Measurements from ENCODE around the gene FKBP5. TPM values are rescaled to one million over a fixed set of nuclear protein-coding genes. Genes with fewer than 3 reads are reported as not detected.

Gene FKBP5
- polyA plus RNA-seq (2013, experiment 1 of 2): 38.7 TPM
- 38.4 TPM for polyA plus RNA-seq (2013, experiment 2 of 2)

DNA sequence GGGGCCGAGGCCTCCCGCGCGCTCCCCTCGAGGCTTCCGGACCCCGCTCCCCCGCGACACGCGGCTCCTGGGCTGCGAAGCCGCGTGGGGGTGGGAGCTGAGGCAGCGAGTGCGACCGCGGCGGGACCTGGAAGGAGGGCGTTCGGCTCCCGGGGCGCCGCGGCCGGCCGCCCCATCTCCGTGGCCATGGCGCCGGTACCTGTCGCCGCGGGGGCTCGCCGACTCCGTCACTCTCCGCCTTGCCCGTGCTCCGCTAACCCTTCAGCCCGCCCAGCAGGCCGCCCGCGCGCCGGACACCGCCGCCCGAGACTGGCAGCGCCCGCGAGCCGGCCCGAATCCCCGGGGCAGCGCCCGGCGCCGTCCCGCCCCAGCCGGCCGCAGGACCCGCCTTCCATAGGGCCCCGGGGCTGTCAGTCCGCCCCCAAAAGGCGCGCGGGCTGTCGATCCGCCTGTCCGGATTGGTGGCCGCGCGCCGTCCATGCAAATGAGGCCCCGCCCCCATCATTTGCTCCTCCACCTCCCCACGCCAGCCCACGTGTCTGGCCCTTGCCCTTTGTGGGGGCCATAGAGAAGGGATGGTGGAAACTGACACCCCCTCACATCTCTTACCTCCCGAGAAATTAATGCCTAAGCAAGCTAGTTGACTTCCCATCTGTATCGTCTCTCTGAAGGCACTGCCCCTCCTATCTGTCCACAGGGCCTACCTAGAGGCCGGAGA is at the start of gene FKBP5:
FKBP5 (minus strand) TSS at position 311 of the 718 bp plus-strand sequence. CDS start 46,091 bp downstream, outside the sequence.
- H2AK5ac ChIP-seq (ENCODE audit: low read length): no peak within 1 kb of the TSS
- H4K5ac ChIP-seq (ENCODE audit: low read length): peak within 1 kb of the TSS; percentile 75
- WGBS (ENCODE audit: extremely low coverage, insufficient coverage, low lambda C conversion rate): no CpG with 5 or more reads among the region's 80 CpGs
- H3K56ac ChIP-seq (ENCODE audit: low read length): peak within 1 kb of the TSS; percentile 87
- no peak within 1 kb of the TSS for H2BK120ac ChIP-seq (ENCODE audit: low read depth, low read length)
- peak within 1 kb of the TSS; percentile 58 for H3K4me3 ChIP-seq (ENCODE audit: low read length)
- no peaks in the 10 kb centered on the region for H3K4me1 ChIP-seq (ENCODE audit: control insufficient read depth, low read depth, low read length)
- peak within 1 kb of the TSS; percentile 38 for H3K4ac ChIP-seq (ENCODE audit: low read depth, low read length)
- H3K79me1 ChIP-seq (ENCODE audit: low read length): no peaks in the 10 kb centered on the region
- no peak within 1 kb of the TSS for H4K8ac ChIP-seq (ENCODE audit: low read depth, low read length)
- DNase-seq: peak; percentile 93
- H3K4me2 ChIP-seq (ENCODE audit: low read length): peak within 1 kb of the TSS; percentile 95
- peaks cover 4% of the 10 kb centered on the region for H3K79me2 ChIP-seq (ENCODE audit: control insufficient read depth, insufficient read depth, low read length)
- H3K36me3 ChIP-seq (ENCODE audit: control insufficient read depth, insufficient read depth, low read length): no peaks in the 10 kb centered on the region
- peak within 1 kb of the TSS; percentile 89 for H3K23ac ChIP-seq (ENCODE audit: low read length)
- no peak within 1 kb of the TSS for H2BK15ac ChIP-seq (replicated peaks; ENCODE audit: low read depth)
- H2BK5ac ChIP-seq (ENCODE audit: low read length): no peak within 1 kb of the TSS
- H3K27me3 ChIP-seq (ENCODE audit: insufficient read depth, low read length, poor library complexity): no peaks in the 10 kb centered on the region
- H3K18ac ChIP-seq (ENCODE audit: low read length): peak within 1 kb of the TSS; percentile 65
- H3K27ac ChIP-seq (ENCODE audit: low read depth, low read length): peak within 1 kb of the TSS; percentile 57
- peak within 1 kb of the TSS; percentile 77 for H3K9ac ChIP-seq (ENCODE audit: low read length)

DNA sequence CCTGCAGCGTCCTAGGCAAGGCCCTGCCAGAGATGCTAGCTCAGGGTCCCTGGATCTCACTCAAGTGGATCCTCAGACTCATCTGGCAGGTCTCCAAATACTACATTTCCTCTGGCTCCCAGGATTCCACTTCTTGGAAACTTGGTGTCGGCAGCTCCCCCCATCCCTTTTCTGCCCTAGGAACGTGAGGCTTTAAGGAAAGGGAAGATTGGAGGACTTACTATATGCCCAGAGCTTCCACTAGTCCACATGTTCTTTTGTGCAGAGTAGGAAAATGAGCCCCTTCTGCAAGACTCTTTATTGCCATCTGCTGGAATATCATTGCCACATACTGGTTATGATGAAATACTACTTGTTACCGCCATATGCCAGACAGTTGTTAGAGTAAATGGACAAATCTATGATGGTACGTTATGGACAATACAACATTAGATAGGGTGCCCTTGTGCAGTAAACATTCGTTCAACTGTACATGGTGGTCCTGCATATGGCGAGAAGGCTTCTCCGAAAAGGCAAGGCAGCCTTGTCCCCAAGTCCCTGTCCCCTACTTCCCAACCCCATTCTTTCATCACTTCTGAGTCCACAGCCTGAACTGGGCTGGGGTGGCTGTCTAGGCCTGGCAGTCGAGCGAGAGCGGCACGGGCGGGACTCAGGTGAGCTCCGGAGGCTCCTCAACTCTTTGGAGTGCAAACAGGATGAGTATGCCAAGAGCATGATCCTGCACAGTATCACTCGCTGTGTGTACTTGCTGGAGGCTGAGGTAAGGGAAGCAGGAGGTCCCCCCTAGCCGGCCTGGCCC is 48.9 kb upstream of the FKBP5 start:
- peaks cover 5% of the 10 kb centered on the region for H3K4me1 ChIP-seq (ENCODE audit: control insufficient read depth, low read depth, low read length)
- no peaks in the 10 kb centered on the region for H3K36me3 ChIP-seq (ENCODE audit: control insufficient read depth, insufficient read depth, low read length)
- no peak overlapping the region for H3K27ac ChIP-seq (ENCODE audit: low read depth, low read length)
- no peak overlapping the region for H2AK5ac ChIP-seq (ENCODE audit: low read length)
- DNase-seq: peak; percentile 37
- H3K23ac ChIP-seq (ENCODE audit: low read length): no peak overlapping the region
- no peak overlapping the region for H3K56ac ChIP-seq (ENCODE audit: low read length)
- no peak overlapping the region for H2BK120ac ChIP-seq (ENCODE audit: low read depth, low read length)
- H2BK5ac ChIP-seq (ENCODE audit: low read length): no peak overlapping the region
- no peaks in the 10 kb centered on the region for H3K79me2 ChIP-seq (ENCODE audit: control insufficient read depth, insufficient read depth, low read length)
- H3K4ac ChIP-seq (ENCODE audit: low read depth, low read length): no peak overlapping the region
- no peak overlapping the region for H3K4me3 ChIP-seq (ENCODE audit: low read length)
- H2BK15ac ChIP-seq (replicated peaks; ENCODE audit: low read depth): no peak overlapping the region
- H4K5ac ChIP-seq (ENCODE audit: low read length): no peak overlapping the region
- no peak overlapping the region for H3K4me2 ChIP-seq (ENCODE audit: low read length)
- no peaks in the 10 kb centered on the region for H3K27me3 ChIP-seq (ENCODE audit: insufficient read depth, low read length, poor library complexity)
- no CpG with 5 or more reads among the region's 16 CpGs for WGBS (ENCODE audit: extremely low coverage, insufficient coverage, low lambda C conversion rate)
- H4K8ac ChIP-seq (ENCODE audit: low read depth, low read length): no peak overlapping the region
- no peak overlapping the region for H3K18ac ChIP-seq (ENCODE audit: low read length)
- no peak overlapping the region for H3K9ac ChIP-seq (ENCODE audit: low read length)
- no peaks in the 10 kb centered on the region for H3K79me1 ChIP-seq (ENCODE audit: low read length)

DNA sequence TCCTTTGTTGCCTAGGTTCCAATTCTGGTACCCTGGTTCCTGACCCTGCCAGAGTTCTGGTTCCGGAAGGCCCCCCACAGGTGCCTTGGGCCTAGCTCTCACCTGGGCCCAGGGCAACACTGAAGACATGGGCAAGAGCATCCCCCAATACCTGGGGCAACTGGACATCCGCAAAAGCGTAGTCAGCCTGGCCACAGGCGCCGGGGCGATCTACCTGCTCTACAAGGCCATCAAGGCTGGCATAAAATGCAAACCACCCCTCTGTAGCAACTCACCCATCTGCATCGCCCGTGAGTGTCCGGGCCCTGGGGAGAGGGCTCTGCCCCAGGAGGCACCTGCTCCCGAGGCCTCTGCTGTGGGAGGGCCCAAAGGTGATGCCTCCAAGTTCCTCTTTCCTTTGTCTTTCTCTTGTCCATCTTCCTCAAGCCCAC is 48.3 kb upstream of the FKBP5 start, which contains the start of gene ARMC12:
ARMC12 (plus strand) TSS at position 51 of the 431 bp plus-strand sequence; CDS start at position 128, 77 bp downstream.
- no peaks in the 10 kb centered on the region for H3K79me1 ChIP-seq (ENCODE audit: low read length)
- H3K4me2 ChIP-seq (ENCODE audit: low read length): no peak within 1 kb of the TSS
- H3K9ac ChIP-seq (ENCODE audit: low read length): no peak within 1 kb of the TSS
- no peaks in the 10 kb centered on the region for H3K27me3 ChIP-seq (ENCODE audit: insufficient read depth, low read length, poor library complexity)
- no peak within 1 kb of the TSS for H2AK5ac ChIP-seq (ENCODE audit: low read length)
- no peak within 1 kb of the TSS for H3K4ac ChIP-seq (ENCODE audit: low read depth, low read length)
- H3K27ac ChIP-seq (ENCODE audit: low read depth, low read length): no peak within 1 kb of the TSS
- H2BK5ac ChIP-seq (ENCODE audit: low read length): no peak within 1 kb of the TSS
- no peak within 1 kb of the TSS for H4K8ac ChIP-seq (ENCODE audit: low read depth, low read length)
- no peak within 1 kb of the TSS for H3K18ac ChIP-seq (ENCODE audit: low read length)
- H3K56ac ChIP-seq (ENCODE audit: low read length): no peak within 1 kb of the TSS
- no peak within 1 kb of the TSS for H2BK15ac ChIP-seq (replicated peaks; ENCODE audit: low read depth)
- no peak for DNase-seq
- H3K79me2 ChIP-seq (ENCODE audit: control insufficient read depth, insufficient read depth, low read length): no peaks in the 10 kb centered on the region
- H4K5ac ChIP-seq (ENCODE audit: low read length): no peak within 1 kb of the TSS
- H2BK120ac ChIP-seq (ENCODE audit: low read depth, low read length): no peak within 1 kb of the TSS
- WGBS (ENCODE audit: extremely low coverage, insufficient coverage, low lambda C conversion rate): no CpG with 5 or more reads among the region's 10 CpGs
- no peak within 1 kb of the TSS for H3K23ac ChIP-seq (ENCODE audit: low read length)
- no peak within 1 kb of the TSS for H3K4me3 ChIP-seq (ENCODE audit: low read length)
- peaks cover 8% of the 10 kb centered on the region for H3K4me1 ChIP-seq (ENCODE audit: control insufficient read depth, low read depth, low read length)
- H3K36me3 ChIP-seq (ENCODE audit: control insufficient read depth, insufficient read depth, low read length): no peaks in the 10 kb centered on the region

DNA sequence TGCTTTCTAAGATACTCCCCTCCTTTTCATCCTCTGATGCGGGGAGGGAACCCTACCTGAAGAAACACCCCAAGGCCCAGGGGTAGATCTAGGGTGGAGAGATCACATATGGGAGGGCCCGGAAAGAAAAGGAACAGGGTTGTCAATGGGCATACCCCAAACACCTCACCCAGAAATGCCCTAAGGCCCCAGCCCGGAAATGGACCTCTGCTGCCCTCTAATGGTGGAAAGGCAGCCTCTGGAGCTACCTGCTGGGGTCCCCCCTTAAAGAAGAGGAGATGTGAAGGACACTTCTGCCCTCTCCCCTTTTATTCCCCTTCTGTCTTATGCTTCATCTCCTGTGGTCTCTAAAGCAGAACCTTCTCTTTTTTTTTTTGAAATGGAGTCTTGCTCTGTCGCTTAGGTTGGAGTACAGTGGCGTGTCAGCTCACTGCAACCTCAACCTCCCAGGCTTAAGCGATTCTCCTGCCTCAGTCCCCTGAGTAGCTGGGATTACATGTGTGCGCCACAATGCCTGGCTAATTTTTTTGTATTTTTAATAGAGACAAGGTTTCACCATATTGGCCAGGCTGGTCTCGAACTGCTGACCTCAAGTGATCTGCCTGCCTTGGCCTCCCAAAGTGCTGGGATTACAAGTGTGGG is 47.7 kb upstream of the FKBP5 start:
- H3K4ac ChIP-seq (ENCODE audit: low read depth, low read length): no peak overlapping the region
- no CpG with 5 or more reads among the region's 8 CpGs for WGBS (ENCODE audit: extremely low coverage, insufficient coverage, low lambda C conversion rate)

DNA sequence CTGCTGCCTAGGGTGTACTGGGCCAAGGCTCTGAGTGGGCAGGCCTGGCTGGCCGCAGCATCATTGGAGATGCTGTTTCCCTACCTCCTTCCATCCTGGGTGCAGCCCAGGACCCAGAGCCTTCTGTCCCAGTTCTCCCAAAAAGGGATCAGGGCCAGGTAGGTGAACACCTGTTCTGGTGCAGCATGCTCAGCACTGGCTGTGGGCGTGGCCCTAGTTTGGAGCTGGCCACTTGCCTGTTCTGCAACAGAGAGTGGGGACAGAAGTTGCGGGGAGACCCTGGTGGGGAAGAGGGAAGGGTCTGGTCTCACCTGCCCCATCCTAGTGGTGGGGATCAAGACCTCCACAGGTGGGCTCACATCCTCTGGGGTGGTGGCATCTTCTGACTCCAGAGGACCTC is 46.7 kb upstream of the FKBP5 start:
- H3K18ac ChIP-seq (ENCODE audit: low read length): no peak overlapping the region
- no peak overlapping the region for H4K8ac ChIP-seq (ENCODE audit: low read depth, low read length)
- H3K4me2 ChIP-seq (ENCODE audit: low read length): no peak overlapping the region
- no peak overlapping the region for H3K23ac ChIP-seq (ENCODE audit: low read length)
- WGBS (ENCODE audit: extremely low coverage, insufficient coverage, low lambda C conversion rate): no CpG with 5 or more reads among the region's 3 CpGs
- no peaks in the 10 kb centered on the region for H3K79me2 ChIP-seq (ENCODE audit: control insufficient read depth, insufficient read depth, low read length)
- no peak overlapping the region for H3K4ac ChIP-seq (ENCODE audit: low read depth, low read length)
- peaks cover 8% of the 10 kb centered on the region for H3K4me1 ChIP-seq (ENCODE audit: control insufficient read depth, low read depth, low read length)
- no peak overlapping the region for H2BK15ac ChIP-seq (replicated peaks; ENCODE audit: low read depth)
- DNase-seq: no peak
- no peaks in the 10 kb centered on the region for H3K79me1 ChIP-seq (ENCODE audit: low read length)
- H3K4me3 ChIP-seq (ENCODE audit: low read length): no peak overlapping the region
- H2BK5ac ChIP-seq (ENCODE audit: low read length): no peak overlapping the region
- H3K27me3 ChIP-seq (ENCODE audit: insufficient read depth, low read length, poor library complexity): no peaks in the 10 kb centered on the region
- no peaks in the 10 kb centered on the region for H3K36me3 ChIP-seq (ENCODE audit: control insufficient read depth, insufficient read depth, low read length)
- no peak overlapping the region for H4K5ac ChIP-seq (ENCODE audit: low read length)
- H2AK5ac ChIP-seq (ENCODE audit: low read length): no peak overlapping the region
- H3K9ac ChIP-seq (ENCODE audit: low read length): no peak overlapping the region
- no peak overlapping the region for H3K56ac ChIP-seq (ENCODE audit: low read length)
- H3K27ac ChIP-seq (ENCODE audit: low read depth, low read length): no peak overlapping the region
- no peak overlapping the region for H2BK120ac ChIP-seq (ENCODE audit: low read depth, low read length)

More for the DNA sequence above, 47.7 kb upstream of the FKBP5 start:
- H3K18ac ChIP-seq (ENCODE audit: low read length): no peak overlapping the region
- no peak overlapping the region for H3K23ac ChIP-seq (ENCODE audit: low read length)
- H3K27ac ChIP-seq (ENCODE audit: low read depth, low read length): no peak overlapping the region
- no peak overlapping the region for H2BK5ac ChIP-seq (ENCODE audit: low read length)
- H3K4me3 ChIP-seq (ENCODE audit: low read length): no peak overlapping the region
- DNase-seq: peak; percentile 71
- no peak overlapping the region for H2BK15ac ChIP-seq (replicated peaks; ENCODE audit: low read depth)
- H4K5ac ChIP-seq (ENCODE audit: low read length): no peak overlapping the region
- H3K9ac ChIP-seq (ENCODE audit: low read length): no peak overlapping the region
- no peak overlapping the region for H3K4me2 ChIP-seq (ENCODE audit: low read length)
- H3K4me1 ChIP-seq (ENCODE audit: control insufficient read depth, low read depth, low read length): peaks cover 8% of the 10 kb centered on the region
- H4K8ac ChIP-seq (ENCODE audit: low read depth, low read length): no peak overlapping the region
- no peak overlapping the region for H2AK5ac ChIP-seq (ENCODE audit: low read length)
- no peak overlapping the region for H2BK120ac ChIP-seq (ENCODE audit: low read depth, low read length)
- no peaks in the 10 kb centered on the region for H3K36me3 ChIP-seq (ENCODE audit: control insufficient read depth, insufficient read depth, low read length)
- no peaks in the 10 kb centered on the region for H3K79me1 ChIP-seq (ENCODE audit: low read length)
- H3K56ac ChIP-seq (ENCODE audit: low read length): no peak overlapping the region
- no peaks in the 10 kb centered on the region for H3K79me2 ChIP-seq (ENCODE audit: control insufficient read depth, insufficient read depth, low read length)
- no peaks in the 10 kb centered on the region for H3K27me3 ChIP-seq (ENCODE audit: insufficient read depth, low read length, poor library complexity)
